ENCODE results near the gene GTF2F2.

GRCh38 chr13:45301263-45301662 lies 181.0 kb downstream of the GTF2F2 start:
- TF ChIP-seq, protein P1, sequence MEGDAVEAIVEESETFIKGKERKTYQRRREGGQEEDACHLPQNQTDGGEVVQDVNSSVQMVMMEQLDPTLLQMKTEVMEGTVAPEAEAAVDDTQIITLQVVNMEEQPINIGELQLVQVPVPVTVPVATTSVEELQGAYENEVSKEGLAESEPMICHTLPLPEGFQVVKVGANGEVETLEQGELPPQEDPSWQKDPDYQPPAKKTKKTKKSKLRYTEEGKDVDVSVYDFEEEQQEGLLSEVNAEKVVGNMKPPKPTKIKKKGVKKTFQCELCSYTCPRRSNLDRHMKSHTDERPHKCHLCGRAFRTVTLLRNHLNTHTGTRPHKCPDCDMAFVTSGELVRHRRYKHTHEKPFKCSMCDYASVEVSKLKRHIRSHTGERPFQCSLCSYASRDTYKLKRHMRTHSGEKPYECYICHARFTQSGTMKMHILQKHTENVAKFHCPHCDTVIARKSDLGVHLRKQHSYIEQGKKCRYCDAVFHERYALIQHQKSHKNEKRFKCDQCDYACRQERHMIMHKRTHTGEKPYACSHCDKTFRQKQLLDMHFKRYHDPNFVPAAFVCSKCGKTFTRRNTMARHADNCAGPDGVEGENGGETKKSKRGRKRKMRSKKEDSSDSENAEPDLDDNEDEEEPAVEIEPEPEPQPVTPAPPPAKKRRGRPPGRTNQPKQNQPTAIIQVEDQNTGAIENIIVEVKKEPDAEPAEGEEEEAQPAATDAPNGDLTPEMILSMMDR (IDR thresholded peaks at IDR 0.05): no peak
- TF ChIP-seq POLR2A (IDR thresholded peaks at IDR 0.05) (no peak), EP300 (IDR thresholded peaks at IDR 0.05) (no peak)

All from ovary (tissue), 3 donors.